Erythroblast (primary cell): Measurements from ENCODE around the gene PRRT3.

ENCODE experiments used
- DNase-seq, 2 experiments: peaks; one replicate each; lab custom pipeline; 2025; lab: John Stamatoyannopoulos, UW
- GATA1 ChIP-seq: IDR thresholded peaks from 2 replicates; pipeline ENCODE4 v1.6.1; 2011; ENCODE audit warnings: low read depth, mild to moderate bottlenecking, control low read depth, low read length, moderate library complexity
- POLR2A ChIP-seq: IDR thresholded peaks from 2 replicates; pipeline ENCODE4 v1.6.1; 2011; ENCODE audit warnings: mild to moderate bottlenecking, low read length

Gene PRRT3

GRCh38 chr3:9917820-9918219 is 34.4 kb downstream of the PRRT3 start:
- no peak for DNase-seq
- TF ChIP-seq GATA1 (no peak), POLR2A (no peak)

GRCh38 chr3:9916734-9917680 is 35.2 kb downstream of the PRRT3 start, which contains the start of gene IL17RC:
Gene IL17RC, plus strand, starts transcription at chr3:9917098. Its CDS starts 218 bp downstream, at chr3:9917316.
- TF ChIP-seq GATA1 (no peak), POLR2A (peak; percentile 65)
- peak; percentile 78 to 86 for DNase-seq

- TF ChIP-seq GATA1 = no peak
- no peak for TF ChIP-seq POLR2A
- DNase-seq = no peak
Observed at GRCh38 chr3:9916346-9916733, 35.9 kb downstream of the PRRT3 start.

GRCh38 chr3:9915254-9916141 is 36.7 kb downstream of the PRRT3 start:
- TF ChIP-seq POLR2A (peak; percentile 61), GATA1 (no peak)
- DNase-seq = peak; percentile 78 to 80

GRCh38 chr3:9914559-9915253 is 37.5 kb downstream of the PRRT3 start:
- DNase-seq = peak; percentile 83 to 88
- TF ChIP-seq POLR2A (no peak), GATA1 (no peak)

- TF ChIP-seq GATA1 (no peak), POLR2A (no peak)
- DNase-seq = no peak
Observed at GRCh38 chr3:9914011-9914410, 38.2 kb downstream of the PRRT3 start.

- TF ChIP-seq GATA1 (no peak), POLR2A (no peak)
- DNase-seq = no peak
Observed at GRCh38 chr3:9913601-9914000, 38.6 kb downstream of the PRRT3 start.

- DNase-seq = peak; percentile 80 to 82
- TF ChIP-seq GATA1 = no peak
- peak; percentile 17 for TF ChIP-seq POLR2A
Observed at GRCh38 chr3:9912294-9912935, 39.8 kb downstream of the PRRT3 start.

GRCh38 chr3:9911863-9912262 is 40.3 kb downstream of the PRRT3 start:
- TF ChIP-seq POLR2A = no peak
- TF ChIP-seq GATA1 = no peak
- no peak for DNase-seq

- no peak for TF ChIP-seq POLR2A
- no peak for TF ChIP-seq GATA1
- no peak for DNase-seq
Observed at GRCh38 chr3:9909221-9910013, 42.8 kb downstream of the PRRT3 start.

GRCh38 chr3:9908286-9908685 is 43.9 kb downstream of the PRRT3 start:
- no peak for TF ChIP-seq POLR2A
- TF ChIP-seq GATA1 = no peak
- no peak for DNase-seq

GRCh38 chr3:9906480-9906879 is 45.7 kb downstream of the PRRT3 start:
- no peak for TF ChIP-seq POLR2A
- no peak for TF ChIP-seq GATA1
- DNase-seq = no peak

- DNase-seq = no peak
Observed at GRCh38 chr3:9903904-9904303, 48.3 kb downstream of the PRRT3 start.

More at GRCh38 chr3:9903904-9904303, 48.3 kb downstream of the PRRT3 start:
- no peak for TF ChIP-seq POLR2A
- no peak for TF ChIP-seq GATA1
